Adrenal gland (tissue), 12 donors: ENCODE measurements around the gene VIPR2. TPM values are rescaled to one million over a fixed set of nuclear protein-coding genes. Genes with fewer than 3 reads are reported as not detected.

Experiments
- DNase-seq, 7 donors: peaks; one replicate each; pipeline ENCODE4 v3.0.0-alpha.2; 2019 to 2020
- H3K27ac ChIP-seq, 5 donors: fragments of 200-600 bp; sonication (generic) in 4 of 5; 1 replicate in 3 of 5; 2 replicates in 2 of 5; pipeline versions ENCODE4 v1.5.1 to v1.8.0; 2016 to 2020; ENCODE audit warnings: mild to moderate bottlenecking in 1 of 5
- H3K27me3 ChIP-seq: fragments of 200-600 bp; 2 replicates; pipeline ENCODE4 v1.8.0; 2021
- H3K36me3 ChIP-seq, 2 donors: fragments of 200-600 bp; replicated peaks in 1 of 2; 1 replicate in 1 of 2; 2 replicates in 1 of 2; pipeline versions ENCODE4 v1.5.1 to v1.8.0; 2018 to 2022
- H3K4me1 ChIP-seq, 2 donors: fragments of 200-600 bp; replicated peaks in 1 of 2; 1 replicate in 1 of 2; 2 replicates in 1 of 2; pipeline versions ENCODE4 v1.5.1 to v1.8.0; 2018 to 2021
- H3K4me3 ChIP-seq, 4 donors: fragments of 200-600 bp; sonication (generic) in 3 of 4; one replicate each; pipeline ENCODE4 v1.5.1; 2016 to 2018
- H3K9me3 ChIP-seq, 3 donors: fragments of 200-600 bp; sonication (generic) in 1 of 3; replicated peaks in 1 of 3; 1 replicate in 2 of 3; 2 replicates in 1 of 3; pipeline versions ENCODE4 v1.5.1 to v1.8.0; 2016 to 2021
- CTCF ChIP-seq, 6 experiments: fragments of 450-650 bp in 4 of 6; fragments of 200-600 bp in 2 of 6; sonication (generic) in 1 of 6; IDR thresholded peaks; 1 replicate in 5 of 6; 2 replicates in 1 of 6; pipeline versions ENCODE4 v1.5.1 to v1.8.0; 2016 to 2021; ENCODE audit warnings: antibody characterized with exemption in 6 of 6, mild to moderate bottlenecking in 2 of 6, moderate library complexity in 1 of 6
- POLR2A ChIP-seq, 2 donors: fragments of 450-650 bp; IDR thresholded peaks; one replicate each; pipeline ENCODE4 v1.6.1; 2017; ENCODE audit warnings: antibody characterized with exemption in 2 of 2, mild to moderate bottlenecking in 2 of 2, moderate library complexity in 1 of 2
- WGBS, 4 donors: extraction: QIAGEN DNeasy Blood & Tissue Kit in 2 of 4; methylation state at CpG; one replicate each; pipeline versions ENCODE4 v1.1.5 to v1.1.7; 2013 to 2017; 5-methylcytosine and 5-hydroxymethylcytosine counted together
- intact Hi-C, 2 donors: fragments of 100-400 bp; cut with DNase I; formaldehyde crosslinking; loops; one replicate each; pipeline versions ENCODE4 v1.14.1 to v1.15.0; 2022 to 2023
- polyA plus RNA-seq, 3 donors: library from polyadenylated mRNA; stranded (reverse); fragments of 200-250 nt in 2 of 3; fragments of 350-450 nt in 1 of 3; fragmentation: Illumina TruSeq in 1 of 3; extraction: RNeasy Lipid Tissue Mini Kit (QIAGEN cat#74804) in 1 of 3; gene quantifications; one replicate each; pipeline ENCODE4 v1.2.3, GENCODE V29; 2013 to 2014
- total RNA-seq, 9 donors: library from RNA; depleted of rRNA in 4 of 9; stranded (reverse); fragments of >200 nt in 4 of 9; fragments of 120-200 nt in 1 of 9; fragmentation: NEBNext Ultra II Directional in 1 of 9; extraction: Animal tissue kit (Norgen Biotek cat#: 25700) in 1 of 9; gene quantifications; one replicate each; pipeline versions ENCODE4 v1.1.0 to v1.2.4, GENCODE V29; 2013 to 2023
- donor health status: healthy with polysubstance abuse.
- donor health status: Bipolar disorder and iron deficiency.
- donor health status: DM: yes; HTN: yes; CAD: no.
- donor health status: DM: no; HTN: no; CAD: no.
- donor health status: DM: no; HTN: no; CAD: no.
- donor health status: DM: yes; HTN: yes; CAD: no.

VIPR2 gene
- total and polyA plus RNA-seq, 12 donors, result 0.06 to 3.8 (median 0.80) TPM

GRCh38 chr7:159091041-159091440 lies 53.6 kb downstream of the VIPR2 start:
- intact Hi-C loops, result no loop called here
- no peak for TF ChIP-seq POLR2A (IDR thresholded peaks at IDR 0.05)
- no peak for TF ChIP-seq CTCF (IDR thresholded peaks at IDR 0.05)
- no peak overlapping the region for H3K4me3 ChIP-seq
- no peaks in the 10 kb centered on the region for H3K9me3 ChIP-seq
- no peaks in the 10 kb centered on the region for H3K36me3 ChIP-seq
- peak in 1 of 7 donors; percentile 15 for DNase-seq
- H3K27me3 ChIP-seq, result no peaks in the 10 kb centered on the region
- H3K27ac ChIP-seq, result no peak overlapping the region
- WGBS, 4 donors, result 81 to 97% (median 88%) methylated on average over 6 to 13 of the region's 13 CpGs
- H3K4me1 ChIP-seq, result no peaks in the 10 kb centered on the region

- Histone ChIP-seq H3K36me3 (no peaks in the 10 kb centered on the region), H3K4me3 (no peak overlapping the region), H3K9me3 (no peaks in the 10 kb centered on the region), H3K27ac (no peak overlapping the region), H3K4me1 (no peaks in the 10 kb centered on the region), H3K27me3 (no peaks in the 10 kb centered on the region)
- peak in 1 of 7 donors; percentile 13 for DNase-seq
- TF ChIP-seq POLR2A (IDR thresholded peaks at IDR 0.05) (no peak), CTCF (IDR thresholded peaks at IDR 0.05) (no peak)
- intact Hi-C loops, result no loop called here
- 80 to 87% (median 84%) methylated on average over 12 to 18 of the region's 18 CpGs for WGBS, 4 donors
These were observed 56.4 kb downstream of the VIPR2 start for GRCh38 chr7:159088016-159088865.

GRCh38 chr7:159086301-159086925 lies 58.3 kb downstream of the VIPR2 start:
- intact Hi-C loops, result no loop called here

More at GRCh38 chr7:159086301-159086925, 58.3 kb downstream of the VIPR2 start:
- DNase-seq, result peak in 1 of 7 donors; percentile 29
- Histone ChIP-seq H3K27me3 (no peaks in the 10 kb centered on the region), H3K36me3 (no peaks in the 10 kb centered on the region), H3K27ac (no peak overlapping the region), H3K4me1 (no peaks in the 10 kb centered on the region), H3K4me3 (no peak overlapping the region), H3K9me3 (no peaks in the 10 kb centered on the region)
- WGBS, 4 donors, result 75 to 87% (median 81%) methylated on average over 9 to 10 of the region's 10 CpGs
- TF ChIP-seq CTCF (IDR thresholded peaks at IDR 0.05) (no peak), POLR2A (IDR thresholded peaks at IDR 0.05) (no peak)
